Prostate gland (tissue), 2 donors: ENCODE measurements around the gene RIT1. TPM values are rescaled to one million over a fixed set of nuclear protein-coding genes. Genes with fewer than 3 reads are reported as not detected.

Source experiments
- DNase-seq: peaks from one replicate; pipeline ENCODE4 v3.0.0-alpha.2; 2019; ENCODE audit warnings: low spot score
- H3K27ac ChIP-seq, 2 donors: fragments of 200-600 bp; sonication (generic); 2 replicates each; pipeline ENCODE4 v1.5.1; 2017 to 2019
- H3K27me3 ChIP-seq: fragments of 200-600 bp; sonication (generic); replicated peaks from 2 replicates; pipeline ENCODE4 v1.5.1; 2019; ENCODE audit not compliant: insufficient read depth
- H3K36me3 ChIP-seq, 2 donors: fragments of 200-600 bp; sonication (generic); 1 replicate in 1 of 2; 2 replicates in 1 of 2; pipeline versions ENCODE4 v1.5.1 to v1.8.1; 2017 to 2019
- H3K4me1 ChIP-seq: fragments of 200-600 bp; sonication (generic); replicated peaks from 2 replicates; pipeline ENCODE4 v1.5.1; 2019
- H3K4me3 ChIP-seq, 2 donors: fragments of 200-600 bp; sonication (generic); 2 replicates each; pipeline ENCODE4 v1.5.1; 2017 to 2019
- H3K9me3 ChIP-seq: fragments of 200-600 bp; sonication (generic); 2 replicates; pipeline ENCODE4 v1.5.1; 2017
- CTCF ChIP-seq, 4 experiments: fragments of 200-600 bp in 2 of 4; fragments of 450-650 bp in 2 of 4; sonication (generic) in 2 of 4; IDR thresholded peaks; 1 replicate in 3 of 4; 2 replicates in 1 of 4; pipeline ENCODE4 v1.5.1; 2016 to 2019; ENCODE audit warnings: antibody characterized with exemption in 4 of 4, mild to moderate bottlenecking in 2 of 4, moderate library complexity in 2 of 4
- POLR2A ChIP-seq: fragments of 450-650 bp; IDR thresholded peaks from one replicate; pipeline ENCODE4 v1.6.1; 2016; ENCODE audit warnings: antibody characterized with exemption, mild to moderate bottlenecking
- POLR2AphosphoS5 ChIP-seq: sonication (generic); formaldehyde crosslinking; IDR thresholded peaks from one replicate; pipeline ENCODE4 v1.6.1; 2017; ENCODE audit warnings: antibody characterized with exemption
- WGBS: methylation state at CpG from one replicate; pipeline ENCODE4 v1.1.5; 2018; 5-methylcytosine and 5-hydroxymethylcytosine counted together
- intact Hi-C: fragments of 100-400 bp; cut with DNase I; formaldehyde crosslinking; loops from one replicate; pipeline ENCODE4 v1.14.2; 2022
- total RNA-seq, 2 donors: library from RNA; depleted of rRNA; stranded (reverse); fragments of >200 nt; gene quantifications; one replicate each; pipeline ENCODE4 v1.1.0, GENCODE V29; 2016

RIT1 gene
- total RNA-seq, 2 donors from 2014 or later, result 20.8 to 21.8 TPM

GRCh38 chr1:155884982-155885381, 26.2 kb downstream of the RIT1 start:
- Histone ChIP-seq H3K36me3 (no peaks in the 10 kb centered on the region), H3K4me1 (no peaks in the 10 kb centered on the region), H3K9me3 (no peaks in the 10 kb centered on the region), H3K4me3 (no peak overlapping the region), H3K27me3 (no peaks in the 10 kb centered on the region), H3K27ac (peak overlapping the region in 1 of 2 donors; percentile 41)
- TF ChIP-seq POLR2AphosphoS5 (no peak), CTCF (IDR thresholded peaks at IDR 0.05) (no peak)
- intact Hi-C loops, result no loop called here
- no peak for DNase-seq

DNA sequence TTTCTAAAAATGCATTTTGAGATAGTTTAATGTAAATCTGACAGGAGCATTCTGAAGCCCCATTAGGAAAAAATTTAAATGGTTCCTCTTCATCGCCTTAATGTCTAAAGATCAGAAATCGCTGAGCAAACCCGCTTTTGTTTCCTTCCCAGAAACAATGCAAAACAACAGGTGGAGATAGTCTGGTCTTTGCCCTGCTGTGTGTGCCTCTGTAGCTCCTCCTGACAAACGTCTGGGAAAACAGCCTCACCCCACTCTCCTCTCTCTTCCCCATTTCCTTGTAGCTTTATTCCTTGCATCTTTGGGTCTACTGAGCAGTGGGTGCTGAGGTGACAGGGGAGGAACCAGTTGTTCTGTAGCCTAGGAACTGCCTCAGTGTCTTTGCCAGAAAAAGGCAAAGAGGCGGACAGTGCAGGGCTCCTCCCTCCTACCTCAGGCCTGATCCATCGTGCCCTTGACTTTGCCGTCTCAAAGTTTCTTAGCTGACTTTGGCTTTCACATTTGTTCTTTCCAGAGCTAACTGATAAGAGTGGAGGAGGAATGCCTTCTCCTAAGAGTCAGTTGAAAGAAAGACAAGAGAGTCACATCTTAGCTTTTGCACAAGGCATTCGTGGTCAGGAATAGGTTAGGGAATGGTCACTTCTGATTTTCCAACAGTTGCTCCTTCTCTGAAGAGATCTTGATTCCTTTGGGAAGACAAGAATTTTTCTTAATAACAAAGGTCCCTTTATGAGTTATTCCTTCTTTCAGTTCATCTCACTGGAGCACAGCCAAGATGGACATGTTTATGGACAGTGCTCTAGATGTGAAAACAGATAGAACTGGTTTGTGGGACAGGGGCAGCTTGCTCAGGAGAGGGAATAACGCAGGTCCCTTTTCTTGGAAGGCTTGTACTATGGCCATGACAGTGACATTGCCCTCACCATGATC, 26.9 kb downstream of the RIT1 start:
- intact Hi-C loops, result no loop called here
- 37% methylated on average over 9 of the region's 9 CpGs for WGBS
- Histone ChIP-seq H3K27me3 (no peaks in the 10 kb centered on the region), H3K27ac (peak overlapping the region; percentile 41 to 61), H3K4me1 (no peaks in the 10 kb centered on the region), H3K9me3 (no peaks in the 10 kb centered on the region), H3K4me3 (no peak overlapping the region), H3K36me3 (no peaks in the 10 kb centered on the region)
- TF ChIP-seq POLR2A (no peak), POLR2AphosphoS5 (peak; percentile 36), CTCF (IDR thresholded peaks at IDR 0.05) (no peak)
- peak; percentile 62 for DNase-seq

GRCh38 chr1:155882766-155883165, 28.4 kb downstream of the RIT1 start:
- H3K27ac ChIP-seq, result no peak overlapping the region

GRCh38 chr1:155882235-155882634, 28.9 kb downstream of the RIT1 start:
- H3K9me3 ChIP-seq, result no peaks in the 10 kb centered on the region
- intact Hi-C loops, result no loop called here
- H3K27ac ChIP-seq, result no peak overlapping the region
- H3K36me3 ChIP-seq, result no peaks in the 10 kb centered on the region
- H3K4me1 ChIP-seq, result no peaks in the 10 kb centered on the region
- H3K4me3 ChIP-seq, result no peak overlapping the region
- H3K27me3 ChIP-seq, result no peaks in the 10 kb centered on the region
- TF ChIP-seq CTCF (IDR thresholded peaks at IDR 0.05) (no peak), POLR2AphosphoS5 (no peak), POLR2A (no peak)
- DNase-seq, result no peak

More at GRCh38 chr1:155882766-155883165, 28.4 kb downstream of the RIT1 start:
- intact Hi-C loops, result no loop called here
- Histone ChIP-seq H3K27me3 (no peaks in the 10 kb centered on the region), H3K36me3 (no peaks in the 10 kb centered on the region), H3K9me3 (no peaks in the 10 kb centered on the region), H3K4me1 (no peaks in the 10 kb centered on the region), H3K4me3 (no peak overlapping the region)
- DNase-seq, result no peak
- 64% methylated on average over 2 of the region's 2 CpGs for WGBS
- TF ChIP-seq POLR2AphosphoS5 (no peak), CTCF (IDR thresholded peaks at IDR 0.05) (no peak), POLR2A (no peak)

DNA sequence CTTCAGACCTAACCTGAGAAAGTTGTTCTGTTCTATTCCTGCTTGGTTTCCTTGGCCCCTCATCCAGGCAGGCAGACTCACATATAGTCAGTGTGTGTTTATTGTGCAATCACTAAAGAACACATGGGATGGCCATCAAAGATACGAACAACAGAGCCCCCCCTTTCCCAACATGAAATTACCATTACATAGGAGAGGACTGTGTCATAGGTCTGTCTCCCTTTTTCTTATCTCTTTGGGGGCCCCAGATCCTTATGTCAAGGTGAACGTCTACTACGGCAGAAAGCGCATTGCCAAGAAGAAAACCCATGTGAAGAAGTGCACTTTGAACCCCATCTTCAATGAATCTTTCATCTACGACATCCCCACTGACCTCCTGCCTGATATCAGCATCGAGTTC, 30.2 kb downstream of the RIT1 start:
- TF ChIP-seq POLR2A (no peak), CTCF (IDR thresholded peaks at IDR 0.05) (no peak)
- Histone ChIP-seq H3K27ac (no peak overlapping the region), H3K36me3 (no peaks in the 10 kb centered on the region), H3K4me1 (no peaks in the 10 kb centered on the region), H3K9me3 (no peaks in the 10 kb centered on the region), H3K27me3 (no peaks in the 10 kb centered on the region), H3K4me3 (no peak overlapping the region)
- intact Hi-C loops, result no loop called here
- WGBS, result 93% methylated on average over 6 of the region's 6 CpGs
- no peak for DNase-seq
